HG03108 (cell line): ENCODE data around the gene ADCK2.
"Not testable (repeated sequence)": the region's sequence is repeated elsewhere in the genome, so short reads cannot be mapped to it uniquely, and the experiment has no call there.

Experiments used
- ATAC-seq: cut with Tn5 transposase; IDR thresholded peaks from one replicate; pipeline ENCODE4 v1.9.1; 2021; ENCODE audit warnings: moderate library complexity; ENCODE audit not compliant: unreplicated experiment

ADCK2 gene

DNA sequence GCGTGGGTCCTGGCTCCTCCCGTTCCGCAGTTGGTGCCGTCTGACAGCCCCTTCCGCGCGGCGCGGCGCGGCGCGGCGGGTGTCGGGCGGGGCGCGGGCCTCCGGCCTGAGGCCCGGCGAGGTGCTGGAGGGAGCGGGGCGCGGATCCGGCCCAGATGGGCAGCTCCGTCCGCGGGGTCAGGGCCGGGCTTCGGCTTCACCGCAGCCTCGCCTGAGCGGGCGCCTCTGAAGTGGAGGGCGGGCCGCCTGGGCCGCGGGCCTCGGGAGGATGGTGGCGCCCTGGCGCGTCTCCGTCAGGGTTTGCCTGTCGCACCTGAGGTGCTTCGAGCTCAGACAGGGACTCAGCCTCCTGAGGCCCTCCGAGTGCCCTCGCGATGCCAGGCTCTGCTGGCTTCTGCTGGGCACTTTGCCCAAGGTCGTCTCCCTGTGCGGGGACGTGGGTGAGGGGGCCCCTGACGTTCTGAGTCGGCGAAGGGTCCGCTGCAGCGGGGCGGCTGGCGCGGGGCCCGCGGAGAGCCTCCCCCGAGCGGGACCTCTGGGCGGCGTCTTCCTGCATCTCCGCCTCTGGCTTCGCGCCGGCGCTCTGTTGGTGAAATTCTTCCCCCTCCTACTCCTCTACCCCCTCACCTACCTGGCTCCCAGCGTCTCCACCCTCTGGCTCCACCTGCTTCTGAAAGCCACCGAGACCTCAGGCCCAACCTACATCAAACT, 473 bp downstream of the ADCK2 start:
- peak; percentile 32 for ATAC-seq

- ATAC-seq, result no peak
These were observed 1.0 kb downstream of the ADCK2 start for GRCh38 chr7:140673774-140674155.

DNA sequence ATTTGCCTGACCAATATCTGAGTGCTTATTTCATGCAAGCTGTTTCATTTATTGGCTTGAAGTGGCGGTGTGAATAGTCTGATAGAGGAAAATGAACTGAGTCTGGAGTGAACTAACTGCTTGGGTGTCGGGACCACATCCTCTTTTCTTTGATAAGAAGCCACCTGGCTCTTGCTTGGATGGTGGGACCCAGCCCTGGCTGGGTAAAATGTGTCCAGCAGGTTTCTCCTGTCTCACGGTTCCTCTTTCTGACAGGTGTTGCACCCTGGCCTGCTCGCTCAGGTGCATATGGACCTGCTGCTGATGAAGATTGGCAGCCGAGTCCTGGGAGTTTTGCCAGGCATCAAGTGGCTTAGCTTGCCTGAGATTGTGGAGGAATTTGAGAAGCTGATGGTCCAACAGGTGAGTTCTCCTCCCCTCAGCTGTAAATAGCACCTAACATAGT, 1.6 kb downstream of the ADCK2 start:
- no peak for ATAC-seq

DNA sequence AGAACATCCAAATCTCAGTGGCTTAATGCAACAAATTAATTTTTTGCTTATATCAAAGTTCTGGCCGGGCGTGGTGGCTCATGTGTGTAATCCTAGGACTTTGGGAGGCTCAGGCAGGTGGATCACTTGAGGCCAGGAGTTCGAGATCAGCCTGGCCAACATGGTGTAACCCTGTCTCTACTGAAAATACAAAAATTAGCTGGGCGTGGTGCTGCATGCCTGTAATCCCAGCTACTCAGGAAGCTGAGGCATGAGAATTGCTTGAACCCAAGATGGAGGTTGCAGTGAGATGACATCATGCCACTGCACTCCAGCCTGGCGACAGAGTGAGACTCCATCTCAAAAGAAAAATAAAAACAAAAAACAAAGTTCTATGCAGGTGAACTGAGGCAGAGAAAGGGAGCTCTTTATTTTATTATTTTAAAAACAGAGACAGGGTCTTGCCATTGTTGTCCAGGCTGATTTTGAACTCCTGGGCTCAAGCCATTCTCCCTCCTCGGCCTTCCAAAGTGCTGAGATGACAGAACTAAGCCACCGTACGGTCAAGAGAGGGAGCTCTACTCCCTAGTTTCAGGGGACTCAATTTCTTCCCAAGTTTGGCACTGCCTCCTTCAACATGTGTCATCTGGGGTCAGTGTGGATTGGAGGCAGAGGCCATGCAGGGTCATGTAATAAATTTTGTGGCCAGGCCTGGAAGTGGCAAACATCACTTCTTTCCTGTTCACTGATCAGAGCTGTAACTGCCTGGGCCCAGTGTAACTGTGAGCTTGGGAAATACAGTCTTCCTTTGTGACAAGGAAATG, 2.4 kb downstream of the ADCK2 start:
- no peak for ATAC-seq

- no peak for ATAC-seq
These were observed 3.0 kb downstream of the ADCK2 start for GRCh38 chr7:140675726-140676125.

DNA sequence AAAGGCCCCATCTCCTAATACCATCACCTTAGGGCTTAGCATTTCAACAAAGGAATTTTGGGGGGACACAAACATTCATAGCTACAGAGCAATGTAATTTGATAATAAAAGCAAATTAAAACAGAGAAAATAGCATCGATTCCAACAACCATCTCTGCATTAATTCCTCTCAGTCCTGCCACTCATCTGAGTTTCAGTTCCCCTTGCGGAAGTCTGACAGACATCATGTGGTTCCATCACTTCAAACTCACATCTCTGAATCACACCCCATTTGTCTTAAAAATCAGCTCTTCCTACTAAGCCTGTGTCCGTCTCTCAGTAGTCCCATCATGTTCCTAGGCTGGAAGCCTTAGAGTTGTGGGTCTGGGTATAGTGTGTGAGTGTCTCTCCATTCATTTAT, 3.6 kb downstream of the ADCK2 start:
- peak; percentile 48 for ATAC-seq

GRCh38 chr7:140676956-140677355, 4.2 kb downstream of the ADCK2 start:
- ATAC-seq, result not testable (repeated sequence)

- no peak for ATAC-seq
These were observed 4.8 kb downstream of the ADCK2 start for GRCh38 chr7:140677496-140677895.

DNA sequence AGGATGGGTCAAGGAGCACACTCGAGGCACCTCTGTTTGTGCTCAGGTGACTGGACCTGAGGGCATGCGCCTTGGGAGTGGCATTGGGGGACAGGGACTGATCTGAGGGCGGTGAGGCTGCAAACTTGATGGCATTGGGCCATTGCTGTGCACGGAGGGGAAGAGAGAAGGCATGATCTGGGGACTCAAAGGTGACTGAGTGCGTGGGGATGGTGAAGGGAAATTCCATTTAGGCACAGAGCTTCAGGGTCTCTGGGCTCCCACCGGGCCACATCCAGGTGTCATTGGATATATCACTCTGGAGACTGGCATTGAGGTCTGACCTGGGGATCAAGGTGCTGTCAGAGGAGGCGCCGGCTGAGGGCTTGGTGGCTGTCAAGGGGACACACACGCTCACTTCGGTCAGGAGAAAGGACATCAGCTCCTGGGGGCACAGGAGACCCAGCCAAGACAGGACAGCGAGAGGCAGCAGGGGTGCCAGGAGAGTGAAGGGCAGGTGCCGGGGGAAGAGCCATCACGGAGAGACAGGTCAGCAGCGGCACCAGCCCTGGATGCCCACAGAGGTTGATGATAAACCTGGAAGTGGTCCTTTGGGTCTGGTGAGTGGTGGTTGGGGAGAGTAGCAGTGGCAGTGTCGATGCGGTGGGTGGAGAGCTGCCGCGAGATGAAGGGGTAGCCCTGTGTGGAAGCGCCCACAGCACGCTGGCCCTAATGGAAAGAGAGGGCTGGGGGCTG, 5.5 kb downstream of the ADCK2 start:
- ATAC-seq, result no peak

DNA sequence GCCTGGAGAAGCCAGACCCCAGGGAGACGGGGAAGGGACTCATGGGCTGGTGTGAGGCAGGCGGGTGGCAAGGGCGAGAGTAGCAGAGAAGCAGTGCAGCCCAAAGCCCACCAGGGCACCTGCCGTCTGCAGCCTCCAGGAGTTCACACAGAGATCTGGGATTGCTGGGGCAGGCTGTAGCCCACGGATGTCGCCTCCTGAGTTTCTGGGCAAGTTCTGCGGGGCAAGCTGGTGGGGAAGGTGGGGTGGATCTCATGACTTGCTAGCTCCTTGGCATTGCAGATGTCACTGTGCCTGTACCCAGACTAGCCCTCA, 6.0 kb downstream of the ADCK2 start:
- ATAC-seq, result no peak

DNA sequence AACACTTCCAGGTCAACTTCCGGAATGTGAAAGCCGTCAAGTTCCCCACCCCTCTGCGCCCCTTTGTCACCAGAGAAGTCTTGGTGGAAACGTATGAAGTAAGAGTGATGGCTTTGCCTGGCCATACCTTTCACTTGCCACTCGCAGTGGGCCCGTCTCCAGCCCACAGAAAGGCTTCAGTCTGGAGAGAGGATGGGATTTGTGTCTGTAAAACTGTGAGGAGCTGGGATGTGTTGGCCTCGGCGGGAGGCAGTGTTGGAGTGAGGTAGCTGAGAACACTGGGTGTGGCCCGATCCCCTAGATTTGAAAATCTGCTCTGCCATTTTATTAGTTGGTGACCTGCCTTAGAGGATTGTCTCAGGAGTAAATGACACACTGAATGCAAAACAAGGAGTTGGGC, 6.4 kb downstream of the ADCK2 start:
- ATAC-seq, result no peak

DNA sequence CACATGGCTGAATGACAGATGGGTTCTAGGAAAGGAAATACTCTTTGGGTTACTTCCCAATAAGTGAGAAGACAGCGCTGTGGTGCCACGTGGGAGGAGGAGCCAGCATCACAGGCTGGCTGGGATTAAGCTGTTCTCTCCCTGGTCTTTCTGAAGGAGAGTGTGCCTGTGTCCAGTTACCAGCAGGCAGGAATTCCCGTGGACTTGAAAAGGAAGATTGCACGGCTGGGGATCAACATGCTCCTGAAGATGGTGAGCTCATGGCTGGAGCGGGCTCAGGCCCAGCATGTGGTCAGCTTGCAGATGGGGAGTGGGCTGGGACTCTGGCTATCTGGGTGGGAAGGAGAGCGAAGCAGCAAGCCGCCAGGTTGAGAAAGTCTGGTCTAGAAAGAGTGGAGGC, 8.1 kb downstream of the ADCK2 start:
- ATAC-seq, result no peak

DNA sequence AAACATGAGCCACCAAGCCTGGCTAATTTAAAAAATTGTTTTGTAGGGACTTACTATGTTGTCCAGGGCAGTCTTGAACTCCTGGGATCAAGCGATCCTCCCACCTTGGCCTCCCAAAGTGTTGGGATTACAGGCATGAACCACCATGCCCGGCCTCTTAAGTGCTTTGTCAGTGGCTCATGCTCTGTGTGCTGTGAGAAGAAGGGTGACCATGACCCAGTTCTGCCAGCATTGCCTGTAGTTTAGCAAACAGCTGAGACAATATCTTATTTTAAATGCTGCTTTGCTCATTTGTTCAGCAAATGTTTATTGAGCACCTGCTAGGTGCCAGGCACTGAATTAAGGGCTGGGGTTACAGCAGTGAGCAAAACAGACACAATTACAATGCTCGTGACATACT, 9.0 kb downstream of the ADCK2 start:
- ATAC-seq, result no peak

DNA sequence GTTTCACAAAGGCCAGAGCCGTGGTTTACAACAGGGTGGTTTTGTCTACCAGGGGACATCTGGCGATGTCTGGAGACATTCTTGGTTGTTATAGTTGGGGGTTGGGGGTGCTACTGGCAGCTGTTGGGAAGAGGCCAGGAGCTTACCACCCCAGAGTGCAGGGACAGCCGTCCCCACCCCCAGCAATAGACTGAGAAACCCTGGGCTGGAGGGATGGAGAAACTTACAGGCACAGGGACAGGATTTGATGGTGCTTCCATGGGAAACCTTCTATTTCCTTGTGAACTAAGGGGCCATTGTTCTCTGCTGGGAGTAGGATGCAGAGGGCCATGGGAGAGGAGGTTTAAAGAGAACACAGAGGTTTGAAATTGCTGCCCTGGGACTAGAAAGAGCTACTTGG, 10.9 kb downstream of the ADCK2 start:
- ATAC-seq, result no peak

DNA sequence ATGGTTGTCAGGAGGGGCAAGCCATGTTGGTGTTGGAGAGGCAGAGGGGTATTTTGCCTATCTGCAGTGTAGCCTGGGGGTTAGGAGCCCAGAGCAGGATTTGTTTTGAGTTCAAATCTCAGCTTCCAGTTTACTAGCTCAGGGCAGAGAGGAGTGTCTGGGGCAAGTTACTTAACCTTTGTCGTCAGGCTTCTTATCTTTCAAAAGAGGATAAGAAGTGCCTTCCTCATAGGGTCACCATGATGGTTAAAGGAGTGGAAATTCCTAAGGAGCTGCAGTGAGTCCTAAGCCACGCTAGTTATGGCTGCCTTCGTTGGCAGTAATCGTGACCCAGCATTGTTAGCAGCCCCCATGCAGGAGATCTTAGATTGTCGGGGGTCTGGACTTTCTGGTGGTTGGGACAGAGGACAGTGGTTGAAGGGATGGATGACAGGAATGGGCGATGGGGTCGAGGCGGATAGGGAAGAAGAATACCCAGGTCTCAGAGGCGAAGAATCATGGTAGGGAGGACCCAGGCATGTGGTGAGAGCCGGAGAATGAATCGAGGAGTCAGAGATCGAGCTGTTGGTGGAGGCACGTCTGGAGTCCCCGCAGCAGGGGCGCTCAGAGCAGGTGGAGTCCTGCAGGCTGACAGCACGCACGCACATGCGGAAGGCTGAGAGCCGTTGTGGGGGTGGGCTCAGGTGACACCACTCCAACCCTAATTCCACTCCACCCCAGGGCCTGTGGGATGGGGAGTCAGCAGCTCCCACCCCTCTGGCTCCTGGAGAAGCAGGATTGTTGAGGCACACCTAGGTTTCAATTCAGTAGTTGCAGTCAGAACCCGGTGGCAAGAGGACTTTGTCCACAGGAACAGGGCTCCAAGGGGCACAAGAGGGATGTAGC, 11.6 kb downstream of the ADCK2 start:
- ATAC-seq, result no peak

GRCh38 chr7:140685407-140686087, 12.8 kb downstream of the ADCK2 start:
- no peak for ATAC-seq

- no peak for ATAC-seq
These were observed 14.2 kb downstream of the ADCK2 start for GRCh38 chr7:140686921-140687320.

DNA sequence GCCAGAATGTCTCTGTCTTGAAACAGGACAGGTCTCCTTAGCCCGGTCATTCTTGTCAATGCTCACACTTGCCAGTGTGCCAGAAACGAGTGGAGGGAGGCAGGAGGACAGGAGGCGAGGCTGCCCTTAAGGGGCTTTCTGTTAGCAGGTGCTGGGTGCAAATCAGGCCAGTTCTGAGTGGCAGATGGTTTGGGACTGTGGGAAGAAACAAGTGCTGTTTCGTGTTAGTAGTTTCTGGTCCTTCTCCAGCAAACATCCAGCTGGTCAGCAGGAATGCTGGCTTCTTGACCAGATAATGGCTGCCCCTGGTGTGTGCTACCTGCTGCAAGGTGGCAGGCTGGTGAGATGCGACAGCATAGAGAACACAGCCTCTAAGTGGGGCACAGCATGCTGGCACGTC, 15.6 kb downstream of the ADCK2 start:
- no peak for ATAC-seq

GRCh38 chr7:140689199-140690152, 16.7 kb downstream of the ADCK2 start:
- no peak for ATAC-seq
